ENCODE results near the gene ADH7. TPM values are rescaled to one million over a fixed set of nuclear protein-coding genes. Genes with fewer than 3 reads are reported as not detected.

ADH7 gene
- polyA plus RNA-seq, 3 donors: not detected

GRCh38 chr4:99366491-99366890 lies 68.7 kb downstream of the ADH7 start:
- no peak overlapping the region for H3K27ac ChIP-seq (ENCODE audit: low read depth in 1 of 2, low read length in 2 of 2)
- H3K79me2 ChIP-seq (ENCODE audit: insufficient read depth, low read length): no peaks in the 10 kb centered on the region
- intact Hi-C loops (cut with micrococcal nuclease): no loop called here
- peaks cover 0 to 6% of the 10 kb centered on the region in 2 donors for H3K9me3 ChIP-seq (replicated peaks in 1 of 2; ENCODE audit: control insufficient read depth in 1 of 2, insufficient read depth in 1 of 2, low read length in 2 of 2)
- H3K4me1 ChIP-seq (ENCODE audit: control insufficient read depth in 1 of 2, insufficient read depth in 2 of 2, low read length in 2 of 2): no peaks in the 10 kb centered on the region
- Mint-ChIP-seq H3K4me3 (no peak overlapping the region), H3K4me1 (no peaks in the 10 kb centered on the region), H3K27me3 (ENCODE audit: low read depth in 3 of 3) (peaks cover 0 to 4% (median 0%) of the 10 kb centered on the region in 3 donors), H3K9me3 (peaks cover 0 to 14% (median 7%) of the 10 kb centered on the region in 7 donors), H3K27ac (no peak overlapping the region), H3K36me3 (no peaks in the 10 kb centered on the region)
- no peaks in the 10 kb centered on the region for H3K36me3 ChIP-seq (replicated peaks in 1 of 2; ENCODE audit: control insufficient read depth in 1 of 2, insufficient read depth in 2 of 2, low read length in 2 of 2)
- H2AFZ ChIP-seq (ENCODE audit: insufficient read depth, low read depth, low read length, poor library complexity, severe bottlenecking): no peak overlapping the region
- no peaks in the 10 kb centered on the region for H3K27me3 ChIP-seq (ENCODE audit: control insufficient read depth in 2 of 2, insufficient read depth in 2 of 2, low read length in 2 of 2)
- DNase-seq: no peak
- no peak overlapping the region for H3K4me2 ChIP-seq (replicated peaks; ENCODE audit: extremely low read depth, low read length, poor library complexity, severe bottlenecking)
- no CpG with 5 or more reads among the region's 1 CpG for WGBS (ENCODE audit: insufficient coverage)
- H4K20me1 ChIP-seq (ENCODE audit: insufficient read depth, low read length): no peaks in the 10 kb centered on the region
- no peak for TF ChIP-seq CTCF (IDR thresholded peaks at IDR 0.05)
- no peak overlapping the region for H3K4me3 ChIP-seq (replicated peaks in 1 of 3; ENCODE audit: low read depth in 2 of 3, low read length in 3 of 3)
- H3K9ac ChIP-seq (ENCODE audit: insufficient read depth, low read length, poor library complexity, severe bottlenecking): no peak overlapping the region

GRCh38 chr4:99362768-99363167 lies 72.4 kb downstream of the ADH7 start:
- Histone ChIP-seq H3K79me2 (ENCODE audit: insufficient read depth, low read length) (no peaks in the 10 kb centered on the region), H3K27ac (ENCODE audit: low read depth in 1 of 2, low read length in 2 of 2) (no peak overlapping the region), H3K27me3 (ENCODE audit: control insufficient read depth in 2 of 2, insufficient read depth in 2 of 2, low read length in 2 of 2) (no peaks in the 10 kb centered on the region), H3K4me3 (replicated peaks in 1 of 3; ENCODE audit: low read depth in 2 of 3, low read length in 3 of 3) (no peak overlapping the region), H3K4me1 (ENCODE audit: control insufficient read depth in 1 of 2, insufficient read depth in 2 of 2, low read length in 2 of 2) (no peaks in the 10 kb centered on the region), H3K4me2 (replicated peaks; ENCODE audit: extremely low read depth, low read length, poor library complexity, severe bottlenecking) (no peak overlapping the region), H4K20me1 (ENCODE audit: insufficient read depth, low read length) (no peaks in the 10 kb centered on the region), H3K9me3 (replicated peaks in 1 of 2; ENCODE audit: control insufficient read depth in 1 of 2, insufficient read depth in 1 of 2, low read length in 2 of 2) (peaks cover 6 to 8% of the 10 kb centered on the region in 2 donors), H3K9ac (ENCODE audit: insufficient read depth, low read length, poor library complexity, severe bottlenecking) (no peak overlapping the region), H3K36me3 (replicated peaks in 1 of 2; ENCODE audit: control insufficient read depth in 1 of 2, insufficient read depth in 2 of 2, low read length in 2 of 2) (no peaks in the 10 kb centered on the region), H2AFZ (ENCODE audit: insufficient read depth, low read depth, low read length, poor library complexity, severe bottlenecking) (no peak overlapping the region)
- no peaks in the 10 kb centered on the region for H3K4me1 Mint-ChIP-seq
- peaks cover 0 to 4% (median 0%) of the 10 kb centered on the region in 3 donors for H3K27me3 Mint-ChIP-seq (ENCODE audit: low read depth in 3 of 3)
- DNase-seq: no peak
- no peak for TF ChIP-seq CTCF (IDR thresholded peaks at IDR 0.05)
- peaks cover 2 to 21% (median 12%) of the 10 kb centered on the region in 7 donors for H3K9me3 Mint-ChIP-seq
- H3K36me3 Mint-ChIP-seq: no peaks in the 10 kb centered on the region
- H3K27ac Mint-ChIP-seq: no peak overlapping the region
- intact Hi-C loops (cut with micrococcal nuclease): no loop called here
- H3K4me3 Mint-ChIP-seq: no peak overlapping the region

Other genes with a start within 250 kb of the ADH7 start
- not detected for gene ADH6, start 216.1 kb downstream of the ADH7 start, polyA plus RNA-seq
- gene ADH1A, start 144.4 kb downstream of the ADH7 start, polyA plus RNA-seq: not detected
- not detected for gene ADH1B, start 113.9 kb downstream of the ADH7 start, polyA plus RNA-seq
- not detected for gene ADH1C, start 82.6 kb downstream of the ADH7 start, polyA plus RNA-seq
- gene C4orf17, start 75.7 kb upstream of the ADH7 start, polyA plus RNA-seq: not detected
- 1 to 10 TPM; 1.6 to 3.9 (median 3.4) TPM for gene TRMT10A, start 128.7 kb upstream of the ADH7 start, polyA plus RNA-seq
- not detected for gene MTTP, start 139.5 kb upstream of the ADH7 start, polyA plus RNA-seq
- not detected for gene C4orf54, start 222.5 kb upstream of the ADH7 start, polyA plus RNA-seq